HCT116 (cell line): ENCODE results near the gene TMEM80.

Source experiments
- RAD21 ChIP-seq: IDR thresholded peaks from 2 replicates; pipeline ENCODE4 v1.6.1; 2012; ENCODE audit warnings: low read depth, mild to moderate bottlenecking
- TF ChIP-seq, protein P1 (sequence below), 3 experiments: fragments of 200-600 bp in 1 of 3; sonication (generic) in 1 of 3; IDR thresholded peaks in 2 of 3; conservative IDR thresholded peaks in 1 of 3; 2 replicates each; pipeline ENCODE4 v1.5.1; 2012 to 2017; ENCODE audit warnings: low read depth in 2 of 3, low read length in 2 of 3, antibody characterized with exemption in 1 of 3, borderline replicate concordance in 1 of 3, control low read depth in 1 of 3, mild to moderate bottlenecking in 1 of 3, mixed read lengths in 1 of 3, mixed run types in 1 of 3, moderate library complexity in 1 of 3; ENCODE audit not compliant: insufficient read depth in 1 of 3

DNA sequence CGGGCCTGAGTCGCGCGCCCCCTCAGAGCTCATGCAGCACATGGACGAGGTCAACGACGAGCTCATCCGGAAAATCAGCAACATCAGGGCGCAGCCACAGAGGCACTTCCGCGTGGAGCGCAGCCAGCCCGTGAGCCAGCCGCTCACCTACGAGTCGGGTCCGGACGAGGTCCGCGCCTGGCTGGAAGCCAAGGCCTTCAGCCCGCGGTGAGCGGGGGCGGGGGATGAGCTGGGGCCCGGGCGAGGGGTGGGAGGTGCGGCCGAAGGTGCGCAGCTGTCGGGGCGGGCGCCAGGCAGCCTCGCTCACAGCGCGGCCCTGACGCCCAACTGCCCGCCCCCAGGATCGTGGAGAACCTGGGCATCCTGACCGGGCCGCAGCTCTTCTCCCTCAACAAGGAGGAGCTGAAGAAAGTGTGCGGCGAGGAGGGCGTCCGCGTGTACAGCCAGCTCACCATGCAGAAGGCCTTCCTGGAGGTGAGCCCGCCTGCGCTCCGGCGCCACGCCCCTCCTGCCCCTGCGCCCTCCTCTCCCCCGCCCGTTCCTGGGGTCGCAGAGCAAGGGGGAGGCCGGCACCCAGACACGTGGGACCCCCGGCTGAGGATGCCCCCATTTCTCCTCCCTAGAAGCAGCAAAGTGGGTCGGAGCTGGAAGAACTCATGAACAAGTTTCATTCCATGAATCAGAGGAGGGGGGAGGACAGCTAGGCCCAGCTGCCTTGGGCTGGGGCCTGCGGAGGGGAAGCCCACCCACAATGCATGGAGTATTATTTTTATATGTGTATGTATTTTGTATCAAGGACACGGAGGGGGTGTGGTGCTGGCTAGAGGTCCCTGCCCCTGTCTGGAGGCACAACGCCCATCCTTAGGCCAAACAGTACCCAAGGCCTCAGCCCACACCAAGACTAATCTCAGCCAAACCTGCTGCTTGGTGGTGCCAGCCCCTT is 30.9 kb downstream of the TMEM80 start:
- TF ChIP-seq, protein P1, sequence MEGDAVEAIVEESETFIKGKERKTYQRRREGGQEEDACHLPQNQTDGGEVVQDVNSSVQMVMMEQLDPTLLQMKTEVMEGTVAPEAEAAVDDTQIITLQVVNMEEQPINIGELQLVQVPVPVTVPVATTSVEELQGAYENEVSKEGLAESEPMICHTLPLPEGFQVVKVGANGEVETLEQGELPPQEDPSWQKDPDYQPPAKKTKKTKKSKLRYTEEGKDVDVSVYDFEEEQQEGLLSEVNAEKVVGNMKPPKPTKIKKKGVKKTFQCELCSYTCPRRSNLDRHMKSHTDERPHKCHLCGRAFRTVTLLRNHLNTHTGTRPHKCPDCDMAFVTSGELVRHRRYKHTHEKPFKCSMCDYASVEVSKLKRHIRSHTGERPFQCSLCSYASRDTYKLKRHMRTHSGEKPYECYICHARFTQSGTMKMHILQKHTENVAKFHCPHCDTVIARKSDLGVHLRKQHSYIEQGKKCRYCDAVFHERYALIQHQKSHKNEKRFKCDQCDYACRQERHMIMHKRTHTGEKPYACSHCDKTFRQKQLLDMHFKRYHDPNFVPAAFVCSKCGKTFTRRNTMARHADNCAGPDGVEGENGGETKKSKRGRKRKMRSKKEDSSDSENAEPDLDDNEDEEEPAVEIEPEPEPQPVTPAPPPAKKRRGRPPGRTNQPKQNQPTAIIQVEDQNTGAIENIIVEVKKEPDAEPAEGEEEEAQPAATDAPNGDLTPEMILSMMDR (IDR thresholded peaks at IDR 0.05 in 2 of 3, conservative IDR thresholded peaks at IDR 0.05 in 1 of 3; ENCODE audit: borderline replicate concordance in 1 of 3, insufficient read depth in 1 of 3, low read depth in 2 of 3, low read length in 2 of 3) = no peak
- TF ChIP-seq RAD21 = no peak
